ENCODE results near the gene PTGDR.

DNA sequence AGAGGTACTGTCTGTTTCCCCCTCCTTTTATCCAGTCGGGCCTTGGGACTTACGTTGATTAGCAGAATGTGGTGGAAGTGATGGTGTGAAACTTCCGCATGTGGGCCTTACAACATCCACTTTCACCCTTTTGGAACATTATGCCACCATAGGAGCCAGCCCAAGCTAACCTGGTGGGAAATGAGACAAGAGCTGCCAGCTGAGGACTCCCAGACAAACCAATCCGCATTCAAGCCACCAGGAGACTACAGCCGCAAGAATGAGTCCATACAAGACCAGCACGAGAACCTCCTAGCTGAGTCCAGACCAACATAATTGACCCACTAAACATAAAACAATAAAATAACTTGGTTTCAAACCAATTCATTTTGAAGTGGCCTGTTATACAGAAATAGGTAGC, 37.5 kb downstream of the PTGDR start:
- TF ChIP-seq EP300 (IDR thresholded peaks at IDR 0.05; ENCODE audit: borderline replicate concordance) (no peak), RAD21 (IDR thresholded peaks at IDR 0.05; ENCODE audit: low read depth) (no peak), CREB1 (IDR thresholded peaks at IDR 0.05; ENCODE audit: low read depth) (no peak), FOXM1 (IDR thresholded peaks at IDR 0.05; ENCODE audit: borderline replicate concordance, low read depth) (no peak), TAF1 (IDR thresholded peaks at IDR 0.05; ENCODE audit: low read depth) (no peak), NFIC (IDR thresholded peaks at IDR 0.05) (no peak), MAX (IDR thresholded peaks at IDR 0.05) (no peak), EGR1 (IDR thresholded peaks at IDR 0.05) (no peak), ZBTB7A (IDR thresholded peaks at IDR 0.05; ENCODE audit: low read depth) (no peak)
- TF ChIP-seq, protein P1, sequence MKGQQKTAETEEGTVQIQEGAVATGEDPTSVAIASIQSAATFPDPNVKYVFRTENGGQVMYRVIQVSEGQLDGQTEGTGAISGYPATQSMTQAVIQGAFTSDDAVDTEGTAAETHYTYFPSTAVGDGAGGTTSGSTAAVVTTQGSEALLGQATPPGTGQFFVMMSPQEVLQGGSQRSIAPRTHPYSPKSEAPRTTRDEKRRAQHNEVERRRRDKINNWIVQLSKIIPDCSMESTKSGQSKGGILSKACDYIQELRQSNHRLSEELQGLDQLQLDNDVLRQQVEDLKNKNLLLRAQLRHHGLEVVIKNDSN (IDR thresholded peaks at IDR 0.05), result no peak

Measured in Ishikawa (cell line).